PC-9 (cell line): Measurements from ENCODE around the gene ZSCAN25. TPM values are rescaled to one million over a fixed set of nuclear protein-coding genes. Genes with fewer than 3 reads are reported as not detected.

Source experiments
- BruUV-seq: library from RNA; stranded (reverse); fragments of 400-500 nt; replicated peaks from 2 replicates; lab custom pipeline; 2021; lab: Mats Ljungman, UMichigan
- CTCF ChIA-PET: fragments of 300-600 bp; sonication (Branson Sonifier 250); formaldehyde crosslinking; loops from one replicate; lab custom pipeline; 2022; ENCODE audit warnings: antibody characterized with exemption; lab: Charles Lee
- POLR2A ChIA-PET: fragments of 300-600 bp; sonication (Branson Sonifier 250); formaldehyde crosslinking; loops from one replicate; lab custom pipeline; 2022; ENCODE audit warnings: antibody characterized with exemption; ENCODE audit not compliant: unreplicated experiment; lab: Charles Lee
- DNase-seq, 2 experiments: peaks; one replicate each; pipeline versions ENCODE4 v3.0.0 to v3.0.0-alpha.2; 2015 to 2022; ENCODE audit warnings: mixed read lengths in 1 of 2
- H2AFZ ChIP-seq: fragments of 200-600 bp; sonication (generic); 2 replicates; pipeline ENCODE4 v1.8.1; 2017; ENCODE audit warnings: antibody characterized with exemption
- H3F3A ChIP-seq: fragments of 200-600 bp; sonication (generic); 2 replicates; pipeline ENCODE4 v1.8.1; 2017; ENCODE audit warnings: antibody characterized with exemption, mild to moderate bottlenecking, low read depth; ENCODE audit not compliant: insufficient read depth
- H3K27ac ChIP-seq: fragments of 200-600 bp; sonication (generic); 2 replicates; pipeline ENCODE4 v1.6.1; 2016; ENCODE audit warnings: mixed run types
- H3K27me3 ChIP-seq: fragments of 200-600 bp; sonication (generic); 2 replicates; pipeline ENCODE4 v1.6.1; 2016; ENCODE audit warnings: low read depth, mixed run types; ENCODE audit not compliant: insufficient read depth
- H3K36me3 ChIP-seq: fragments of 200-600 bp; sonication (generic); 2 replicates; pipeline ENCODE4 v1.6.1; 2016; ENCODE audit warnings: low read depth, mixed run types
- H3K4me1 ChIP-seq: fragments of 200-600 bp; sonication (generic); replicated peaks from 2 replicates; pipeline ENCODE4 v1.6.1; 2016; ENCODE audit warnings: mixed run types; ENCODE audit not compliant: insufficient read depth
- H3K4me2 ChIP-seq: fragments of 200-600 bp; sonication (generic); 2 replicates; pipeline ENCODE4 v1.6.1; 2017; ENCODE audit warnings: mixed run types
- H3K4me3 ChIP-seq: fragments of 200-600 bp; sonication (generic); 2 replicates; pipeline ENCODE4 v1.6.1; 2016; ENCODE audit warnings: mixed run types
- H3K79me2 ChIP-seq: fragments of 200-600 bp; sonication (generic); 2 replicates; pipeline ENCODE4 v1.6.1; 2017; ENCODE audit warnings: low read depth, mixed run types
- H3K9me2 ChIP-seq: fragments of 200-600 bp; sonication (generic); 2 replicates; pipeline ENCODE4 v1.8.1; 2017; ENCODE audit warnings: mild to moderate bottlenecking; ENCODE audit not compliant: insufficient read depth
- H3K9me3 ChIP-seq: fragments of 200-600 bp; sonication (generic); 2 replicates; pipeline ENCODE4 v1.8.1; 2016; ENCODE audit warnings: low read depth; ENCODE audit not compliant: insufficient read depth
- H4K20me1 ChIP-seq: fragments of 200-600 bp; sonication (generic); 2 replicates; pipeline ENCODE4 v1.8.1; 2017; ENCODE audit not compliant: insufficient read depth
- EZH2 ChIP-seq: fragments of 200-600 bp; sonication (generic); IDR thresholded peaks from 2 replicates; pipeline ENCODE4 v1.8.0; 2017; ENCODE audit warnings: antibody characterized with exemption, low read depth
- intact Hi-C: fragments of 100-400 bp; cut with micrococcal nuclease; formaldehyde crosslinking; loops from one replicate; pipeline ENCODE4 v1.10.0; 2022; ENCODE audit not compliant: unreplicated experiment
- total RNA-seq: library from RNA; stranded (reverse); gene quantifications from 2 replicates; pipeline ENCODE4 v1.2.3, GENCODE V29; 2021
- TF ChIP-seq, protein P1 (sequence below): fragments of 200-600 bp; sonication (generic); conservative IDR thresholded peaks from 2 replicates; pipeline ENCODE4 v1.6.1; 2017; ENCODE audit warnings: mixed run types, antibody characterized with exemption, mild to moderate bottlenecking, moderate library complexity

Gene ZSCAN25
- total RNA-seq, 1 experiment from 2014 or later = 21.8 TPM

DNA sequence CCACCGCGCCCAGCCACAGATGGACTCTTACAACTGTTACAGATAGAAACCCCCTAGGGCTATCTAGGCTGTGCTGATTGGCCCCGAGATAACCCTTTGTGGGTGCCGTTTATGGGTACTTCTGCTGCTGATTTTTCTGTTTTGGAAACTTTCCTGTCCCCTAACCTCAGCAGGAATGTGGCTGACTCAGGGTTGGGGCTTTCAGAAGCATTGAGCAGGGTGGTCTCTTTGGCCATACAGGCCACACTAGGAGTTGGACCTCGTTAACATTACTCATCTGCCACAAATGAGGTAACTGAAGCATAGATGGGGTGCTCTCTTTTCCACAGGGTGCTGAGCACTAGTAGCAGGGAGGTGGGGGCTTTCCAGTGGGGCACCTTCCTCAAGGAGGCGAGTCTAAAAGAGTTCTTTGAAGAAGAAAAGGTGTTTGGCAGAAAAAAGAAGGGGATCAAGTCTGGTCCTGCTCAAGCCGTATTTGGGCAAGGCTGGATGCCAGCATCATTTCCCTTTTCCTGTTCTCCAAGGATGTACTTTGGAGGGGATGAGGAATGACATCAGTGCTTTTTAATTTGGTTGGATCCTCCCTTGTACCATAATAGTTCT, 6.4 kb downstream of the ZSCAN25 start:
- Histone ChIP-seq H2AFZ (no peak overlapping the region), H3K4me1 (peaks cover 10% of the 10 kb centered on the region), H3K9me3 (no peaks in the 10 kb centered on the region), H3K36me3 (peaks cover 40% of the 10 kb centered on the region), H4K20me1 (no peaks in the 10 kb centered on the region), H3K79me2 (peaks cover 14% of the 10 kb centered on the region), H3K4me2 (no peak overlapping the region), H3K27ac (no peak overlapping the region), H3F3A (no peaks in the 10 kb centered on the region; the same call in 1 of the 2 replicates), H3K27me3 (no peaks in the 10 kb centered on the region), H3K9me2 (no peaks in the 10 kb centered on the region), H3K4me3 (no peak overlapping the region)
- intact Hi-C loops = no loop called here
- ChIA-PET POLR2A (no interaction called here), CTCF (no interaction called here)
- DNase-seq = no peak
- no TSS peak for BruUV-seq
- TF ChIP-seq EZH2 = no peak
- TF ChIP-seq, protein P1, sequence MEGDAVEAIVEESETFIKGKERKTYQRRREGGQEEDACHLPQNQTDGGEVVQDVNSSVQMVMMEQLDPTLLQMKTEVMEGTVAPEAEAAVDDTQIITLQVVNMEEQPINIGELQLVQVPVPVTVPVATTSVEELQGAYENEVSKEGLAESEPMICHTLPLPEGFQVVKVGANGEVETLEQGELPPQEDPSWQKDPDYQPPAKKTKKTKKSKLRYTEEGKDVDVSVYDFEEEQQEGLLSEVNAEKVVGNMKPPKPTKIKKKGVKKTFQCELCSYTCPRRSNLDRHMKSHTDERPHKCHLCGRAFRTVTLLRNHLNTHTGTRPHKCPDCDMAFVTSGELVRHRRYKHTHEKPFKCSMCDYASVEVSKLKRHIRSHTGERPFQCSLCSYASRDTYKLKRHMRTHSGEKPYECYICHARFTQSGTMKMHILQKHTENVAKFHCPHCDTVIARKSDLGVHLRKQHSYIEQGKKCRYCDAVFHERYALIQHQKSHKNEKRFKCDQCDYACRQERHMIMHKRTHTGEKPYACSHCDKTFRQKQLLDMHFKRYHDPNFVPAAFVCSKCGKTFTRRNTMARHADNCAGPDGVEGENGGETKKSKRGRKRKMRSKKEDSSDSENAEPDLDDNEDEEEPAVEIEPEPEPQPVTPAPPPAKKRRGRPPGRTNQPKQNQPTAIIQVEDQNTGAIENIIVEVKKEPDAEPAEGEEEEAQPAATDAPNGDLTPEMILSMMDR = no peak

DNA sequence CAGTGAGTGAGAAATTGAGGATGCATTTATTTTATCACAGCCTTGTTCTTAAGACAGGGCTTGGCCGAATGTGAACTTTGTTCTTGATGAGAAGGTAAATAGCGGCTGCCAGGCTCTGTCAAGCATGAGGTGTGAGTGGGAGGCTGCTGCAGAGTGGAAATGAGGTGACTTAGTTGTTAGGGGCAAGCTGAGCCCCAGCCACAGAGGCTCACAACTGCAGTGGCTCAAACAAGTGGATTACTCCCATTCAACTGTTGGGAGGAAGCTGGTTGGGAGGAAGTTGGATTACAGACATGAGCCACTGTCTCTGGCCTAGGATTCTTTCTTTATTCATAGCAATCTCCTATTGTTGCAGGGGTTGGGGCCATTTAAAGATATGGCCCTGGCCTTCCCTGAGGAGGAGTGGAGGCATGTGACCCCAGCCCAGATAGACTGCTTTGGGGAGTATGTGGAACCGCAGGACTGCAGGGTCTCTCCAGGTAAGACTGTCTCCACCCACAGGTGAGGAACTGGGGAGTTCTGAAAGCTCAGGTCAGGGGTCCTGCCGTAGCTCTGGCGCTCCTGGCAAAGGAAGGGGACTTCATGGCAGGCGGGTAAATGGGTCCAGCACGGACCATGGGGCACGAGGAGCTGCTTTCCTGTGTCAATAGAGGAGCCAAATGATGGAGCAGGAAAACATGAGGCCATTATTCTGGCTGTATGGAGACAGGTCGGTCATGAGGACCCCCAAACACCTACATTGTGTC, 7.1 kb downstream of the ZSCAN25 start:
- peaks cover 7% of the 10 kb centered on the region for H3K79me2 ChIP-seq
- H2AFZ ChIP-seq = no peak overlapping the region
- ChIA-PET POLR2A (no interaction called here), CTCF (no interaction called here)
- no peaks in the 10 kb centered on the region; the same call in 1 of the 2 replicates for H3F3A ChIP-seq
- no peaks in the 10 kb centered on the region for H3K9me2 ChIP-seq
- H3K9me3 ChIP-seq = no peaks in the 10 kb centered on the region
- TF ChIP-seq, protein P1 = no peak
- no peak for TF ChIP-seq EZH2
- DNase-seq = no peak
- peaks cover 44% of the 10 kb centered on the region for H3K36me3 ChIP-seq
- H3K4me1 ChIP-seq = peaks cover 3% of the 10 kb centered on the region
- H3K27me3 ChIP-seq = no peaks in the 10 kb centered on the region
- no peak overlapping the region for H3K4me2 ChIP-seq
- H4K20me1 ChIP-seq = no peaks in the 10 kb centered on the region
- intact Hi-C loops = no loop called here
- H3K4me3 ChIP-seq = no peak overlapping the region
- BruUV-seq = no TSS peak
- no peak overlapping the region for H3K27ac ChIP-seq

DNA sequence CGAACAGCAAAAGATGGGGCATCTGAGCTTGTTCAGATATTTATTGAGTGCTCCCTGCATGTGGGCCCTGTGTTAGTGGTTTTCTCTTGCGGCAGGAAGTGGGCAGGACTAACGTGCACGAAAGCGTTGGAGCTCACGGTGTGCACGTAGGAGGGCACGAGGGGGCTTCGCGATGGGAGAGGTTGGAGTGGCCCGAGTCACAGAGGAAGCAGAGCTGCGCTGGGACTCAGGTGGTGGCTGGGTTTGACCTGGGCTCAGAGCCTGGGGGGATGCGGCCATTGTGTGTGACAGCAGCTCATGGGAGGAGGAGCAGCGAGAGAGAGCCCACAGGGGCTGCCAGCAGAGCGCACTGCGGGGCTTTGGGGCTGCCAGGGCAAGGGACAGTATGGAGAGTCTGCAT, 7.7 kb downstream of the ZSCAN25 start:
- Histone ChIP-seq H2AFZ (no peak overlapping the region), H3K27ac (no peak overlapping the region), H3K9me3 (no peaks in the 10 kb centered on the region), H3K4me3 (no peak overlapping the region), H3K4me2 (no peak overlapping the region), H3K36me3 (peaks cover 38% of the 10 kb centered on the region), H4K20me1 (no peaks in the 10 kb centered on the region), H3K27me3 (no peaks in the 10 kb centered on the region), H3K79me2 (peaks cover under 1% of the 10 kb centered on the region), H3K4me1 (no peaks in the 10 kb centered on the region), H3F3A (no peaks in the 10 kb centered on the region), H3K9me2 (no peaks in the 10 kb centered on the region)
- BruUV-seq = no TSS peak
- CTCF ChIA-PET = no interaction called here
- TF ChIP-seq EZH2 = no peak
- TF ChIP-seq, protein P1 = no peak
- no peak for DNase-seq
- POLR2A ChIA-PET = no interaction called here
- intact Hi-C loops = no loop called here
